KOPT-K1 (cell line): ENCODE measurements around the gene LRP4.

ENCODE experiments used
- H3K27ac ChIP-seq: fragments of 200-600 bp; sonication (generic); 2 replicates; pipeline ENCODE4 v1.5.1; 2016; ENCODE audit warnings: antibody characterized with exemption, mild to moderate bottlenecking, low read depth, low read length; ENCODE audit not compliant: poor library complexity, severe bottlenecking
- H3K36me3 ChIP-seq: fragments of 200-600 bp; sonication (generic); 2 replicates; pipeline ENCODE4 v1.5.1; 2017; ENCODE audit warnings: antibody characterized with exemption, mild to moderate bottlenecking, low read length, moderate library complexity; ENCODE audit not compliant: insufficient read depth
- H3K9me3 ChIP-seq: fragments of 200-600 bp; sonication (generic); 2 replicates; pipeline ENCODE4 v1.5.1; 2017; ENCODE audit warnings: antibody characterized with exemption, low read length, mild to moderate bottlenecking; ENCODE audit not compliant: insufficient read depth, poor library complexity, severe bottlenecking

The LRP4 gene

GRCh38 chr11:46892109-46892508, 26.2 kb downstream of the LRP4 start:
- Histone ChIP-seq H3K9me3 (no peaks in the 10 kb centered on the region), H3K36me3 (no peaks in the 10 kb centered on the region), H3K27ac (no peak overlapping the region)

- no peaks in the 10 kb centered on the region for H3K36me3 ChIP-seq
- H3K9me3 ChIP-seq = no peaks in the 10 kb centered on the region
- no peak overlapping the region for H3K27ac ChIP-seq
These were observed 27.7 kb downstream of the LRP4 start for GRCh38 chr11:46890665-46891064.

GRCh38 chr11:46889689-46890475, 28.5 kb downstream of the LRP4 start:
- Histone ChIP-seq H3K36me3 (no peaks in the 10 kb centered on the region), H3K9me3 (no peaks in the 10 kb centered on the region), H3K27ac (no peak overlapping the region)

- Histone ChIP-seq H3K27ac (no peak overlapping the region), H3K9me3 (no peaks in the 10 kb centered on the region), H3K36me3 (no peaks in the 10 kb centered on the region)
These were observed 29.1 kb downstream of the LRP4 start for GRCh38 chr11:46889251-46889650.

- H3K27ac ChIP-seq = no peak overlapping the region
- no peaks in the 10 kb centered on the region for H3K36me3 ChIP-seq
- H3K9me3 ChIP-seq = no peaks in the 10 kb centered on the region
These were observed 29.7 kb downstream of the LRP4 start for GRCh38 chr11:46888636-46889035.

- H3K27ac ChIP-seq = no peak overlapping the region
- H3K9me3 ChIP-seq = no peaks in the 10 kb centered on the region
- no peaks in the 10 kb centered on the region for H3K36me3 ChIP-seq
These were observed 32.1 kb downstream of the LRP4 start for GRCh38 chr11:46886211-46886610.

GRCh38 chr11:46879056-46879585, 39.2 kb downstream of the LRP4 start:
- Histone ChIP-seq H3K27ac (no peak overlapping the region), H3K36me3 (no peaks in the 10 kb centered on the region)

GRCh38 chr11:46877580-46877979, 40.8 kb downstream of the LRP4 start:
- Histone ChIP-seq H3K36me3 (no peaks in the 10 kb centered on the region), H3K27ac (no peak overlapping the region), H3K9me3 (no peaks in the 10 kb centered on the region)

More at GRCh38 chr11:46879056-46879585, 39.2 kb downstream of the LRP4 start:
- no peaks in the 10 kb centered on the region for H3K9me3 ChIP-seq

- H3K27ac ChIP-seq = no peak overlapping the region
- no peaks in the 10 kb centered on the region for H3K9me3 ChIP-seq
- H3K36me3 ChIP-seq = no peaks in the 10 kb centered on the region
These were observed 41.9 kb downstream of the LRP4 start for GRCh38 chr11:46876471-46876870.

GRCh38 chr11:46874586-46874985, 43.8 kb downstream of the LRP4 start:
- Histone ChIP-seq H3K36me3 (no peaks in the 10 kb centered on the region), H3K27ac (no peak overlapping the region), H3K9me3 (no peaks in the 10 kb centered on the region)

- no peak overlapping the region for H3K27ac ChIP-seq
- no peaks in the 10 kb centered on the region for H3K9me3 ChIP-seq
- no peaks in the 10 kb centered on the region for H3K36me3 ChIP-seq
These were observed 49.4 kb downstream of the LRP4 start for GRCh38 chr11:46868912-46869311.

GRCh38 chr11:46865340-46865739, 53.0 kb downstream of the LRP4 start:
- Histone ChIP-seq H3K9me3 (no peaks in the 10 kb centered on the region), H3K27ac (no peak overlapping the region), H3K36me3 (no peaks in the 10 kb centered on the region)

GRCh38 chr11:46860218-46860617, 58.1 kb downstream of the LRP4 start:
- Histone ChIP-seq H3K27ac (no peak overlapping the region), H3K9me3 (no peaks in the 10 kb centered on the region), H3K36me3 (no peaks in the 10 kb centered on the region)

GRCh38 chr11:46858920-46859546, 59.3 kb downstream of the LRP4 start:
- Histone ChIP-seq H3K9me3 (no peaks in the 10 kb centered on the region), H3K36me3 (no peaks in the 10 kb centered on the region), H3K27ac (no peak overlapping the region)

- Histone ChIP-seq H3K27ac (no peak overlapping the region), H3K9me3 (no peaks in the 10 kb centered on the region), H3K36me3 (no peaks in the 10 kb centered on the region)
These were observed 60.7 kb downstream of the LRP4 start for GRCh38 chr11:46857666-46858065.
